OCI-LY1 (cell line): Measurements from ENCODE around the gene FHL1.

Experiments
- EZH2 ChIP-seq: fragments of 200-600 bp; sonication (generic), shearing (Covaris generic); IDR thresholded peaks from 2 replicates; pipeline ENCODE4 v1.8.0; 2017; ENCODE audit warnings: borderline replicate concordance, mixed run types, mild to moderate bottlenecking, antibody characterized with exemption, low read length, moderate library complexity, mixed read lengths
- TF ChIP-seq, protein P1 (sequence below): fragments of 200-600 bp; sonication (generic), shearing (Covaris generic); IDR thresholded peaks from 2 replicates; pipeline ENCODE4 v1.5.1; 2017; ENCODE audit warnings: mild to moderate bottlenecking, antibody characterized with exemption, low read length, moderate library complexity, mixed read lengths

DNA sequence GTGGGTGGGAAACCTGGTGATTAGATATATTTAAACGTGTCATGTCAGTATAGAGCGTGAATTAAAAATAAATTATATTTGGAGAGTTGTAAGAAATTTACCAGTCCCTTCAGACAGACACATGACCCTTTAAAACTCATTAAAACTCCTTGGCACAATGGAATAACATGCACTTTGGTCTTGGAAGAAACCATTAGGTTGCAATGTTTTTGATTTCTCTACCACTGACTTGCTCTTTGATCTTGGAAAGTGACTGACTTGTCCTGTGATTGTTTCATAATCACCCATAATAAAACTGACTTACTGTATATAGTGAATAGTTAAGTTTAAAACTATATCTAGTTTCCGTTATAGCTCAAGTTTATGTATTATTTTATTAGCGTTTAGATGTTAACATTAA, 35.8 kb downstream of the FHL1 start:
- TF ChIP-seq, protein P1, sequence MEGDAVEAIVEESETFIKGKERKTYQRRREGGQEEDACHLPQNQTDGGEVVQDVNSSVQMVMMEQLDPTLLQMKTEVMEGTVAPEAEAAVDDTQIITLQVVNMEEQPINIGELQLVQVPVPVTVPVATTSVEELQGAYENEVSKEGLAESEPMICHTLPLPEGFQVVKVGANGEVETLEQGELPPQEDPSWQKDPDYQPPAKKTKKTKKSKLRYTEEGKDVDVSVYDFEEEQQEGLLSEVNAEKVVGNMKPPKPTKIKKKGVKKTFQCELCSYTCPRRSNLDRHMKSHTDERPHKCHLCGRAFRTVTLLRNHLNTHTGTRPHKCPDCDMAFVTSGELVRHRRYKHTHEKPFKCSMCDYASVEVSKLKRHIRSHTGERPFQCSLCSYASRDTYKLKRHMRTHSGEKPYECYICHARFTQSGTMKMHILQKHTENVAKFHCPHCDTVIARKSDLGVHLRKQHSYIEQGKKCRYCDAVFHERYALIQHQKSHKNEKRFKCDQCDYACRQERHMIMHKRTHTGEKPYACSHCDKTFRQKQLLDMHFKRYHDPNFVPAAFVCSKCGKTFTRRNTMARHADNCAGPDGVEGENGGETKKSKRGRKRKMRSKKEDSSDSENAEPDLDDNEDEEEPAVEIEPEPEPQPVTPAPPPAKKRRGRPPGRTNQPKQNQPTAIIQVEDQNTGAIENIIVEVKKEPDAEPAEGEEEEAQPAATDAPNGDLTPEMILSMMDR: no peak
- no peak for TF ChIP-seq EZH2
